GM18517 (cell line): ENCODE data around the gene ACOT2.
A peak's percentile ranks its signal among the peaks of the same experiment; 100 is the strongest.
"Not testable (repeated sequence)": the region's sequence is repeated elsewhere in the genome, so short reads cannot be mapped to it uniquely, and the experiment has no call there.

Experiments
- ATAC-seq: cut with Tn5 transposase; IDR thresholded peaks from one replicate; pipeline ENCODE4 v1.9.1; 2021; ENCODE audit warnings: mild to moderate bottlenecking, moderate library complexity; ENCODE audit not compliant: unreplicated experiment

The ACOT2 gene, protein sequence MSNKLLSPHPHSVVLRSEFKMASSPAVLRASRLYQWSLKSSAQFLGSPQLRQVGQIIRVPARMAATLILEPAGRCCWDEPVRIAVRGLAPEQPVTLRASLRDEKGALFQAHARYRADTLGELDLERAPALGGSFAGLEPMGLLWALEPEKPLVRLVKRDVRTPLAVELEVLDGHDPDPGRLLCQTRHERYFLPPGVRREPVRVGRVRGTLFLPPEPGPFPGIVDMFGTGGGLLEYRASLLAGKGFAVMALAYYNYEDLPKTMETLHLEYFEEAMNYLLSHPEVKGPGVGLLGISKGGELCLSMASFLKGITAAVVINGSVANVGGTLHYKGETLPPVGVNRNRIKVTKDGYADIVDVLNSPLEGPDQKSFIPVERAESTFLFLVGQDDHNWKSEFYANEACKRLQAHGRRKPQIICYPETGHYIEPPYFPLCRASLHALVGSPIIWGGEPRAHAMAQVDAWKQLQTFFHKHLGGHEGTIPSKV

DNA sequence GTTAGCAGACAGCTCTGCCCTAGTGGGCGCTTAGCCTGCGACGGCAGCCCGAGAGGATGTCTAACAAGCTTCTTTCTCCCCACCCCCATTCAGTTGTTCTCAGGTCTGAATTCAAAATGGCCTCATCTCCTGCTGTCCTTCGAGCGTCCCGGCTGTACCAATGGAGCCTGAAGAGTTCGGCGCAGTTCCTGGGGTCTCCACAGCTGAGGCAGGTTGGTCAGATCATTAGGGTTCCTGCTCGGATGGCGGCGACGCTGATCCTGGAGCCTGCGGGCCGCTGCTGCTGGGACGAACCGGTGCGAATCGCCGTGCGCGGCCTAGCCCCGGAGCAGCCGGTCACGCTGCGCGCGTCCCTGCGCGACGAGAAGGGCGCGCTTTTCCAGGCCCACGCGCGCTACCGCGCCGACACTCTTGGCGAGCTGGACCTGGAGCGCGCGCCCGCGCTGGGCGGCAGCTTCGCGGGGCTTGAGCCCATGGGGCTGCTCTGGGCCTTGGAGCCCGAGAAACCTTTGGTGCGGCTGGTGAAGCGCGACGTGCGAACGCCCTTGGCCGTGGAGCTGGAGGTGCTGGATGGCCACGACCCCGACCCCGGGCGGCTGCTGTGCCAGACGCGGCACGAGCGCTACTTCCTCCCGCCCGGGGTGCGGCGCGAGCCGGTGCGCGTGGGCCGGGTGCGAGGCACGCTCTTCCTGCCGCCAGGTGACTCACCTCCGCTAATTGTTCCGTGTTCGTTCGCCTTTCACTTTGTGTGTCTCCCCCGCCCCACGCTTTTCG is at the start of gene ACOT2:
TSS of gene ACOT2 (plus strand) at position 29 of the 774 bp plus-strand sequence. CDS start at position 57, 28 bp downstream.
- peak; percentile 40 for ATAC-seq

GRCh38 chr14:73521229-73521628 is 47.8 kb upstream of the ACOT2 start:
- ATAC-seq = no peak

GRCh38 chr14:73524493-73524892 is 44.5 kb upstream of the ACOT2 start:
- ATAC-seq = no peak

GRCh38 chr14:73526036-73526984 is 42.7 kb upstream of the ACOT2 start:
- ATAC-seq = no peak

DNA sequence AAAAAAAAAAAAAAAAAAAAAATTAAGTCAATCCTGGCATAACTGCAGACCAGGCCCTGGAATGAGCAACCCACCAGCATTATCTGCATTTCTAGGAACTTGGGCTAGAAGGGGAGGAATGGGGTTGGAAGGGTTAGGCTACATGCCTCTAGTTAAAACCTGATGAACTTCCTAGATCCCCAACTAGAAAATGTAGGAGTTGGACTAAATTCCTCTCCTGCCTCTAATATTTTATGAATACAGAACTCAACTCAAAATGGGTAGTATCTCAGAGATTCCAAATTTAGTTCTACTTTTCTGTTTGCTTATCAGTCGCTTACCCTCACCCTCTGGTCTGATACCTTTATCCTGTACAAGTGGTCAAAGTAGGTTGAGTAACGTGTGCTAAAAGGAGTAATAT is 39.7 kb upstream of the ACOT2 start:
- ATAC-seq = not testable (repeated sequence)

- not testable (repeated sequence) for ATAC-seq
Measured at GRCh38 chr14:73531971-73532370, 37.0 kb upstream of the ACOT2 start.

DNA sequence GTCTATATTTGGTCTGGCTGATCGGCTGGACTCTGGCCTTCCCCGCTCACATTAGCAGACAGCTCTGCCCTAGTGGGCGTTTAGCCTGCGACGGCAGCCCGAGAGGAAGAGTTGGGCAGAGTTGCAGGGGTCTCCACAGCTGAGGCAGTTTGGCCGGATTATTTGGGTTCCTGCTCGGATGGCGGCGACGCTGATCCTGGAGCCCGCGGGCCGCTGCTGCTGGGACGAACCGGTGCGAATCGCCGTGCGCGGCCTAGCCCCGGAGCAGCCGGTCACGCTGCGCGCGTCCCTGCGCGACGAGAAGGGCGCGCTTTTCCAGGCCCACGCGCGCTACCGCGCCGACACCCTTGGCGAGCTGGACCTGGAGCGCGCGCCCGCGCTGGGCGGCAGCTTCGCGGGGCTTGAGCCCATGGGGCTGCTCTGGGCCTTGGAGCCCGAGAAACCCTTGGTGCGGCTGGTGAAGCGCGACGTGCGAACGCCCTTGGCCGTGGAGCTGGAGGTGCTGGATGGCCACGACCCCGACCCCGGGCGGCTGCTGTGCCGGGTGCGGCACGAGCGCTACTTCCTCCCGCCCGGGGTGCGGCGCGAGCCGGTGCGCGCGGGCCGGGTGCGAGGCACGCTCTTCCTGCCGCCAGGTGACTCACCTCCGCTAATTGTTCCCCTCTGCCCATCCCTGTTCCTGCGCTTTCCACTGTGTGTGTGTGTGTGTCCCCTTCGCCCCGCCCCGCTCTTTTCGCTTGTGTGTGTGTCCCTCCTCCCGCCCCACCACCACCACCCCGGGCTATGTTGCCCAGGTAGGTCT is 31.6 kb upstream of the ACOT2 start:
- not testable (repeated sequence) for ATAC-seq

GRCh38 chr14:73539017-73539416 is 30.0 kb upstream of the ACOT2 start:
- ATAC-seq = peak; percentile 72

- not testable (repeated sequence) for ATAC-seq
Measured at GRCh38 chr14:73542961-73543360, 26.1 kb upstream of the ACOT2 start.

- ATAC-seq = not testable (repeated sequence)
Measured at GRCh38 chr14:73545353-73545752, 23.7 kb upstream of the ACOT2 start.

GRCh38 chr14:73549097-73549496 is 19.9 kb upstream of the ACOT2 start:
- not testable (repeated sequence) for ATAC-seq

- not testable (repeated sequence) for ATAC-seq
Measured at GRCh38 chr14:73549889-73550524, 19.0 kb upstream of the ACOT2 start.

DNA sequence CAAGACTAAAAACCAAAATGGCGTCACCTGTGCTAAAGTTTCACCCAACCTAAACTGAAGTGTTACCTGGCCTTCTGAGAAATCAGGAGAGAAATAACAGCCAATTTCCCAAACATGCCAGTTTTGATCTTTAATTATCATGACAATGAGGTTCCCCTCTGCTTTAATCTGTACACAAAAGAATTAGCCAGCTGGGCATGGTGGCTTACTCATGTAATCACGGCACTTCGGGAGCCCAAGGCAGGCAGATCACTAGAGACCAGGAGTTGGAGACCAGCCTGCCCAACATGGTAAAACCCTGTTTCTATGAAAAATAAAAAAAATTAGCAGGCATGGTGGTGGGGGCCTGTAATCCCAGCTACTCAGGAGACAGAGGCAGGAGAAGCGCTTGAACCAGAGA is 15.2 kb upstream of the ACOT2 start:
- no peak for ATAC-seq

DNA sequence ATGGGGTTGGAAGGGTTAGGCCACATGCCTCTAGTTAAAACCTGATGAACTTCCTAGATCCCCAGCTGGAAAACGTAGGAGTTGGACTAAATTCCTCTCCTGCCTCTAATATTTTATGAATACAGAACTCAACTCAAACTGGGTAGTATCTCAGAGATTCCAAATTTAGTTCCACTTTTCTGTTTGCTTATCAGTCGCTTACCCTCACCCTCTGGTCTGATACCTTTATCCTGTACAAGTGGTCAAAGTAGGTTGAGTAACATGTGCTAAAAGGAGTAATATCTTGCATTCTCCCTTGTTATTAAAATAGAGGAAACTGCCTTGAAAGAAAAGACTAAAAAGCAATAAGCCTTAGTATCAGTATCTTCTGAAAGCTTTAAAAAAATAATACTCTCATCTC is 11.8 kb upstream of the ACOT2 start:
- ATAC-seq = not testable (repeated sequence)

- ATAC-seq = not testable (repeated sequence)
Measured at GRCh38 chr14:73558238-73558637, 10.8 kb upstream of the ACOT2 start.

GRCh38 chr14:73562256-73562655 is 6.8 kb upstream of the ACOT2 start:
- not testable (repeated sequence) for ATAC-seq

DNA sequence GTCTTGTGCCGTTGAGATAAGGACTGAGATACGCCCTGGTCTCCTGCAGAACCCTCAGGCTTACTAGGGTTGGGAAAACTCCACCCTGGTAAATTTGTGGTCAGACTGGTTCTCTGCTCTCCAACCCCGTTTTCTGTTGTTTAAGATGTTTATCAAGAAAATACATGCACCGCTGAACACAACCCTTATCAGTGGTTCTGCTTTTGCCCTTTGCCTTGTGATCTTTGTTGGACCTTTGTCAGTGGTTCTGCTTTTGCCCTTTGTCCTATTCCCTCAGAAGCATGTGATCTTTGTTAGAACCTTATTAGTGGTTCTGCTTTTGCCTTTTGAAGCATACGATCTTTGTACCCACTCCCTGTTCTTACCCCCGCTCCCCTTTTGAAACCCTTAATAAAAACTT is 6.3 kb upstream of the ACOT2 start:
- ATAC-seq = not testable (repeated sequence)

DNA sequence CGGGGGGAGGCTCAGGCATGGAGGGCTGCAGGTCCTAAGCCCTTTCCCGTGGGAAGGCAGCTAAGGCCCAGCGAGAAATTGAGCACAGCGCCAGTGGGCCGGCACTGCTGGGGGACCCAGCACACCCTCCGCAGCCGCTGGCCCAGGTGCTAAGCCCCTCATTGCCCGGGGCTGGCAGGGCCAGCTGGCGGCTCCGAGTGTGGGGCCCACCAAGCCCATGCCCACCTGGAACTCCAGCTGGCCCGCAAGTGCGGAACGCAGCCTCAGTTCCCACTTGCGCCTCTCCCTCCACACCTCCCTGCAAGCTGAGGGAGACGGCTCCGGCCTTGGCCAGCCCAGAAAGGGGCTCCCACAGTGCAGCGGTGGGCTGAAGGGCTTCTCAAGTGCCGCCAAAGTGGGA is 2.6 kb upstream of the ACOT2 start:
- not testable (repeated sequence) for ATAC-seq

DNA sequence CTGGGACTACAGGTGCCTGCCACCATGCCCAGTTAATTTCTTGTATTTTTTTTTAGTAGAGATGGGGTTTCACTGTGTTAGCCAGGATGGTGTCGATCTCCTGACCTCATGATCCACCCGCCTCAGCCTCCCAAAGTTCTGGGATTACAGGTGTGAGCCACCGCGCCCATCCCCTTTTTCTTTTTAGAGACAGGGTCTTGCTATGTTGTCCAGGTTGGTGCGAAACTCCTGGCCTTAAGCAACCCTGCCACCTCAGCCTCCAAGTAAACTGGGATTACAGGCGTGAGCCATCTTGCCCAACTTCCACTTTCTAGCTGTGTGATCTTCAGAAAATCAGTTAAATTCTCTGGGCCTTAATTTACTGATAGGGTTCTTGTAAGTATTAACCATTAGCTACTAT is 2.1 kb upstream of the ACOT2 start:
- ATAC-seq = not testable (repeated sequence)
